ENCODE data around the gene METTL13.

DNA sequence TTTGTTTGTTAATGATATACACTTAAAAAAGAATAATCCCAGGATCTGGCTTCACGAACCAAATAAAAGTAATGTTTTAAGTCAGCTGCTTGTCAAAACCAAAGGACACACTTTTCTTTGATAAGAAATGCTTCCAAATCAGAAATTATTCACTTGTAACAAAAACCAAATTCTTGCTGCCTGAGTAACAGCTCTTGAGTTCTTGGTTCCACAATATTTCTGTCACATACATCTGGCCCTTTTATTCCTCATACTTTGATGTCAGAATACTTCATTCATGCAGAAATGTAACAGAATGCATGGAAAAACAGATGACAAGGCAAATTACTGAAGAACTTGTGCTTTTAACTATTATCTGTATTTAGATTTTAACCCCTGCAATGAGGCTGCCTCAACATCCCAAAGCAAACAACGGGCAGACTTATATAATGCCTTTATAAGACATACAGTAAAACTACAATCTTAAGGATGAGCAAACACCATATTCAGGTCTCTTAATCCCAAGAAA, 41.0 kb upstream of the METTL13 start:
- TF ChIP-seq MXI1 (conservative IDR thresholded peaks at IDR 0.05; ENCODE audit: poor library complexity, severe bottlenecking) (no peak), EP300 (conservative IDR thresholded peaks at IDR 0.05; ENCODE audit: poor library complexity, severe bottlenecking) (no peak), SMC3 (conservative IDR thresholded peaks at IDR 0.05; ENCODE audit: poor library complexity) (no peak), POLR2AphosphoS5 (IDR thresholded peaks at IDR 0.05) (no peak), EZH2 (IDR thresholded peaks at IDR 0.05; ENCODE audit: borderline replicate concordance, insufficient read depth, low read length, poor library complexity, severe bottlenecking) (no peak), RAD21 (conservative IDR thresholded peaks at IDR 0.05) (no peak), TAF1 (IDR thresholded peaks at IDR 0.05; ENCODE audit: low read depth) (no peak)
- TF ChIP-seq, protein P1, sequence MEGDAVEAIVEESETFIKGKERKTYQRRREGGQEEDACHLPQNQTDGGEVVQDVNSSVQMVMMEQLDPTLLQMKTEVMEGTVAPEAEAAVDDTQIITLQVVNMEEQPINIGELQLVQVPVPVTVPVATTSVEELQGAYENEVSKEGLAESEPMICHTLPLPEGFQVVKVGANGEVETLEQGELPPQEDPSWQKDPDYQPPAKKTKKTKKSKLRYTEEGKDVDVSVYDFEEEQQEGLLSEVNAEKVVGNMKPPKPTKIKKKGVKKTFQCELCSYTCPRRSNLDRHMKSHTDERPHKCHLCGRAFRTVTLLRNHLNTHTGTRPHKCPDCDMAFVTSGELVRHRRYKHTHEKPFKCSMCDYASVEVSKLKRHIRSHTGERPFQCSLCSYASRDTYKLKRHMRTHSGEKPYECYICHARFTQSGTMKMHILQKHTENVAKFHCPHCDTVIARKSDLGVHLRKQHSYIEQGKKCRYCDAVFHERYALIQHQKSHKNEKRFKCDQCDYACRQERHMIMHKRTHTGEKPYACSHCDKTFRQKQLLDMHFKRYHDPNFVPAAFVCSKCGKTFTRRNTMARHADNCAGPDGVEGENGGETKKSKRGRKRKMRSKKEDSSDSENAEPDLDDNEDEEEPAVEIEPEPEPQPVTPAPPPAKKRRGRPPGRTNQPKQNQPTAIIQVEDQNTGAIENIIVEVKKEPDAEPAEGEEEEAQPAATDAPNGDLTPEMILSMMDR (IDR thresholded peaks at IDR 0.05; ENCODE audit: poor library complexity, severe bottlenecking) = no peak
- TF ChIP-seq, protein P2, sequence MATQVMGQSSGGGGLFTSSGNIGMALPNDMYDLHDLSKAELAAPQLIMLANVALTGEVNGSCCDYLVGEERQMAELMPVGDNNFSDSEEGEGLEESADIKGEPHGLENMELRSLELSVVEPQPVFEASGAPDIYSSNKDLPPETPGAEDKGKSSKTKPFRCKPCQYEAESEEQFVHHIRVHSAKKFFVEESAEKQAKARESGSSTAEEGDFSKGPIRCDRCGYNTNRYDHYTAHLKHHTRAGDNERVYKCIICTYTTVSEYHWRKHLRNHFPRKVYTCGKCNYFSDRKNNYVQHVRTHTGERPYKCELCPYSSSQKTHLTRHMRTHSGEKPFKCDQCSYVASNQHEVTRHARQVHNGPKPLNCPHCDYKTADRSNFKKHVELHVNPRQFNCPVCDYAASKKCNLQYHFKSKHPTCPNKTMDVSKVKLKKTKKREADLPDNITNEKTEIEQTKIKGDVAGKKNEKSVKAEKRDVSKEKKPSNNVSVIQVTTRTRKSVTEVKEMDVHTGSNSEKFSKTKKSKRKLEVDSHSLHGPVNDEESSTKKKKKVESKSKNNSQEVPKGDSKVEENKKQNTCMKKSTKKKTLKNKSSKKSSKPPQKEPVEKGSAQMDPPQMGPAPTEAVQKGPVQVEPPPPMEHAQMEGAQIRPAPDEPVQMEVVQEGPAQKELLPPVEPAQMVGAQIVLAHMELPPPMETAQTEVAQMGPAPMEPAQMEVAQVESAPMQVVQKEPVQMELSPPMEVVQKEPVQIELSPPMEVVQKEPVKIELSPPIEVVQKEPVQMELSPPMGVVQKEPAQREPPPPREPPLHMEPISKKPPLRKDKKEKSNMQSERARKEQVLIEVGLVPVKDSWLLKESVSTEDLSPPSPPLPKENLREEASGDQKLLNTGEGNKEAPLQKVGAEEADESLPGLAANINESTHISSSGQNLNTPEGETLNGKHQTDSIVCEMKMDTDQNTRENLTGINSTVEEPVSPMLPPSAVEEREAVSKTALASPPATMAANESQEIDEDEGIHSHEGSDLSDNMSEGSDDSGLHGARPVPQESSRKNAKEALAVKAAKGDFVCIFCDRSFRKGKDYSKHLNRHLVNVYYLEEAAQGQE (IDR thresholded peaks at IDR 0.05; ENCODE audit: borderline replicate concordance) = no peak

Data from neural cell (in vitro differentiated cells).